RWPE1 (cell line): ENCODE results near the gene RFTN1.
A peak's percentile ranks its signal among the peaks of the same experiment; 100 is the strongest.

Source experiments
- CTCF ChIA-PET: fragments of 350-600 bp; sonication (Branson Sonifier 250); formaldehyde crosslinking; extraction: SDS; loops from one replicate; lab custom pipeline; 2021; lab: Yijun Ruan, JAX
- POLR2A ChIA-PET: fragments of 400-600 bp; formaldehyde crosslinking; extraction: SDS; loops from one replicate; lab custom pipeline; 2020; ENCODE audit warnings: antibody characterized with exemption; ENCODE audit not compliant: low non-redundant PET; lab: Yijun Ruan, JAX
- DNase-seq: peaks from one replicate; pipeline ENCODE4 v3.0.0; 2012; ENCODE audit warnings: low spot score
- H3K27ac ChIP-seq: fragments of 450-650 bp; 2 replicates; pipeline ENCODE4 v1.5.1; 2017
- CTCF ChIP-seq: fragments of 450-650 bp; conservative IDR thresholded peaks from 2 replicates; pipeline ENCODE4 v1.5.1; 2017; ENCODE audit warnings: low read depth, mild to moderate bottlenecking

RFTN1 gene

GRCh38 chr3:16406579-16406978, 106.9 kb downstream of the RFTN1 start:
- TF ChIP-seq CTCF, result no peak
- DNase-seq, result no peak
- no peak overlapping the region for H3K27ac ChIP-seq
- CTCF ChIA-PET, result no interaction called here
- POLR2A ChIA-PET, result interaction anchor here (0.5 to 0.7 kb wide), 2 partner anchors 79 to 1689 kb away, joined by 3 to 4 read pairs; no protein-coding TSS in a partner anchor

GRCh38 chr3:16406166-16406565, 107.3 kb downstream of the RFTN1 start:
- DNase-seq, result no peak
- TF ChIP-seq CTCF, result no peak
- no peak overlapping the region for H3K27ac ChIP-seq
- ChIA-PET CTCF (no interaction called here), POLR2A (no interaction called here)

- ChIA-PET POLR2A (no interaction called here), CTCF (interaction anchor here (0.7 kb wide), 1 partner anchor 17 kb away, joined by 3 read pairs; no protein-coding TSS in a partner anchor)
- H3K27ac ChIP-seq, result no peak overlapping the region
- TF ChIP-seq CTCF, result no peak
- no peak for DNase-seq
Observed at GRCh38 chr3:16404349-16404895, 109.1 kb downstream of the RFTN1 start.

GRCh38 chr3:16402451-16402850, 111.0 kb downstream of the RFTN1 start:
- no peak for TF ChIP-seq CTCF
- H3K27ac ChIP-seq, result no peak overlapping the region
- ChIA-PET CTCF (no interaction called here), POLR2A (no interaction called here)
- peak; percentile 8 for DNase-seq

- ChIA-PET CTCF (no interaction called here), POLR2A (no interaction called here)
- H3K27ac ChIP-seq, result no peak overlapping the region
- TF ChIP-seq CTCF, result no peak
- DNase-seq, result no peak
Observed at GRCh38 chr3:16401273-16401672, 112.2 kb downstream of the RFTN1 start.

- H3K27ac ChIP-seq, result no peak overlapping the region
- CTCF ChIA-PET, result no interaction called here
- no peak for TF ChIP-seq CTCF
- no peak for DNase-seq
- POLR2A ChIA-PET, result no interaction called here
Observed at GRCh38 chr3:16400106-16400931, 113.2 kb downstream of the RFTN1 start.
